NB4 (cell line): ENCODE data around the gene ZNF717.
"Not testable (repeated sequence)": the region's sequence is repeated elsewhere in the genome, so short reads cannot be mapped to it uniquely, and the experiment has no call there.

Source experiments
- DNase-seq: peaks from one replicate; pipeline ENCODE4 v3.0.0; 2010; ENCODE audit warnings: low read depth
- H3K4me3 ChIP-seq: one replicate; pipeline ENCODE4 v1.5.1; 2011; ENCODE audit warnings: mild to moderate bottlenecking, low read depth, low read length, moderate library complexity
- CTCF ChIP-seq: IDR thresholded peaks from one replicate; pipeline ENCODE4 v1.5.1; 2012; ENCODE audit warnings: low read depth, low read length
- MYC ChIP-seq: IDR thresholded peaks from 2 replicates; pipeline ENCODE4 v1.6.1; 2011; ENCODE audit warnings: low read depth, low read length
- POLR2A ChIP-seq: IDR thresholded peaks from 2 replicates; pipeline ENCODE4 v1.6.1; 2011; ENCODE audit warnings: mild to moderate bottlenecking; ENCODE audit not compliant: insufficient read length; ENCODE audit errors: extremely low read depth
- TF ChIP-seq, protein P1 (sequence below): IDR thresholded peaks from 2 replicates; pipeline ENCODE4 v1.6.1; 2011; ENCODE audit warnings: low read depth, low read length

The ZNF717 gene

DNA sequence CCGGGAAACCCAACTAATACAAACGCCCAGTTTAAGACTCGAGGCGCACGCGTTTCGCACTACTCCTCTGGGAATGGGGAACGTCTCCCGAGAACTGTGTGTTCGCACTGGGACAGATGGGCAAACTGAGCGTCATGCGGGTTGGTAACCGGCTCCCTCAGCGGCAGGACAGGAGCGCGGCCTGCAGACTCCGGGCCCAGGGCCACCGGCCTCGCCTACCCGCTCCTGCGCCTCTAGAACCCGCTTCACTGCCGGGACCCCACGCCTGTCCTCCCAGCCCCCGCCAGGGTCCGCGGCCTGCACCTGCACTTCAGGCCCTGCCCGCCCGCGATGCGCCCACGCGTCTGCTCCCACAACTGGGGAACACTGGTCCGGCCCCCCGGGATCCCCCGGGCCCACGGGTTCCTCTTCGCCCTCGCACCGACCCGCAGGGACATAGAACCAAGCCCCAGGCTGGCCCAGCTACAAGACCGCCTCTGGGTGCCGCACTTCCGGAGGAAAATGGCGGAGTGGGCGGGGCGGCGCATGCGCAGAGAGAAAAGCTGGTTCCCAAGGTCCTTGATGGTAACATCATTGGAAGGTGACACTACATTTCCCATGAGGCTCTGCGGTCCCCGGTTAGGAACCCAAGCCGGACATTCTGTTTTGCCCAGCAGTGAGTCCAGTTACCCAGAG lies at the start of gene ZNF717:
TSS of gene ZNF717 (minus strand) at position 469 of the 675 bp plus-strand sequence. CDS start 2,187 bp downstream, outside the sequence.
- peak within 1 kb of the TSS; percentile 82 for H3K4me3 ChIP-seq
- peak; percentile 88 for DNase-seq

GRCh38 chr3:75831076-75831475 lies 45.7 kb upstream of the ZNF717 start:
- DNase-seq, H3K4me3 ChIP-seq: not testable (repeated sequence)

GRCh38 chr3:75818019-75818418 lies 32.7 kb upstream of the ZNF717 start:
- H3K4me3 ChIP-seq: not testable (repeated sequence)
- DNase-seq: peak; percentile 1

DNA sequence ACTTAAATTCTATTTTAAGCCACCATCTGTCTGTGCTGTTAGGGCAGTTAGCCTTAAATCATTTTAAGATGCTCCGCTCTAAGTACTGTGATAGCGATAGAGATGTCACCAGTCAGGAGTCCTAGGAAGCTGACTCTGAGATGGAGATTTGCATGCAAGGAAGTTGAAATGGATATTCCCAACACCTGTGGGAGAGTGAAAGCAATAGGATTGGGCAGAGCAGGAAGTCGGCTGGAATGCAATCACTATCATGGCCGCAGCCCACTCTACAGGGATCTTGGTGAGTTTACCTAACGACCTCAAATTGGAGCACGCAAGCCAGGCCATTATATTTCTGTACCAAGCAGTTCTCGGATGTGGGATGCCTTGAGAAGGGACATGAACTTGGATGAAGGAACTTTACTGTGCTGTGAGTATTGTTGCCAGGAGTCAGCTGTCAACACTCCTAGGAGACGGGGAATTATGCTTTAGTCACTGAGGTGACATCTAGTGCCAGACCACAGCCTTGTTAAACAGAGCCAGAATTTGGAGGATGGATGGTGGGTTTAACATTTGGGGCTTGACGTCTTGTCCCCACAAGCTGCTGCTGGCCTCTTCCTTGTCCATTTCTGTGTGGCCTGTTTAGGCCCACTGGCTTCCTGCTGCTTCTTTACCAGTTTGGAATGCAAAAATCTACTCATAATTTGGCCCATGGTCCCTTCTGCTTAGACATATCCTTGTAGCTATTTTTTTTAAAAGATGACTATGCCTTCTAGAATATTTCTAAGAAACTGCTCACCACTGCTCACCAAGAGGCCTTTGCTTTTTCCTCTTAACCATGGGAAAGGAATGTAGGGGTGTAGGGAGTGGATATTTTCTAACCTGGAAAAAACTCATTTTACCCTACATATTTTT lies 31.2 kb upstream of the ZNF717 start:
- not testable (repeated sequence) for H3K4me3 ChIP-seq, DNase-seq

DNA sequence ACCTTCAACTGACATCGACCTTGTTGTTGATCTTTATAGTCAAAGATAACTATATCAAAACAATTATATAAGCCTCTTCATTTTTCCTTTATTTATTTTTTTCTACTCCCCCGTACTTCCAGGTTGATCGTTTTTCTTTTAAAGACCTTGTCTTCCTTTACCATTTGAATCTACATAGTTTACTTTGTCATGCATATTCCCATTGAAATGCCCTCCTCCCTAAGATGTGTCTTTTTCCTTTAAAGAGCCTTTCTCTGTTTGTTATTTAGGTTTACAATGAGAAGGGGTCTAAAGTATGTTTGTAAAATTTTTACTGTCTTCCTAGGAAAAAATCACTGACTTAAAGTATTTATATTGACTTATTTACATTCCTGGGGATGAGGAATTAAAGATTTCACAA lies 29.4 kb upstream of the ZNF717 start:
- TF ChIP-seq CTCF (no peak), POLR2A (no peak), MYC (no peak)
- TF ChIP-seq, protein P1, sequence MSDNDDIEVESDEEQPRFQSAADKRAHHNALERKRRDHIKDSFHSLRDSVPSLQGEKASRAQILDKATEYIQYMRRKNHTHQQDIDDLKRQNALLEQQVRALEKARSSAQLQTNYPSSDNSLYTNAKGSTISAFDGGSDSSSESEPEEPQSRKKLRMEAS: no peak
- no peak for DNase-seq
- H3K4me3 ChIP-seq: no peak overlapping the region

DNA sequence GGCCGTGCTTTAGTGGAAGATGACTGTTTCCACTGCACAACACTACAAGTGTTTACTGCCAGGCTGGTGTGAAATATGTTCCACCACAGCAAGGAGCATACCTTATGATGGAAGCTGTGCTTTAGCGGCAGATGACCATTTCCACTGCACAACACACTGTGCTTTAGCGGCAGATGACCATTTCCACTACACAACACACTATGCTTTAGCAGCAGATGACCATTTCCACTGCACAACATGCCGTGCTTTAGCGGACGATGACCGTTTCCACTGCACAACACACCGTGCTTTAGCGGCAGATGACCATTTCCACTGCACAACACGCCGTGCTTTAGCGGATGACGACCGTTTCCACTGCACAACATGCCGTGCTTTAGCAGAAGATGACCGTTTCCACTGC lies 2.8 kb downstream of the ZNF717 start:
- no peak overlapping the region for H3K4me3 ChIP-seq
- no peak for DNase-seq
- TF ChIP-seq, protein P1: no peak
- TF ChIP-seq CTCF (no peak), POLR2A (no peak), MYC (no peak)

GRCh38 chr3:75781079-75781745 lies 4.1 kb downstream of the ZNF717 start:
- DNase-seq: no peak
- TF ChIP-seq MYC (no peak), CTCF (no peak), POLR2A (no peak)
- TF ChIP-seq, protein P1: no peak
- no peak overlapping the region for H3K4me3 ChIP-seq

GRCh38 chr3:75777742-75778141 lies 7.6 kb downstream of the ZNF717 start:
- H3K4me3 ChIP-seq, DNase-seq: not testable (repeated sequence)

- not testable (repeated sequence) for H3K4me3 ChIP-seq, DNase-seq
Measured at GRCh38 chr3:75771631-75772030, 13.7 kb downstream of the ZNF717 start.
